Measurements from ENCODE around the gene SLX4IP.

DNA sequence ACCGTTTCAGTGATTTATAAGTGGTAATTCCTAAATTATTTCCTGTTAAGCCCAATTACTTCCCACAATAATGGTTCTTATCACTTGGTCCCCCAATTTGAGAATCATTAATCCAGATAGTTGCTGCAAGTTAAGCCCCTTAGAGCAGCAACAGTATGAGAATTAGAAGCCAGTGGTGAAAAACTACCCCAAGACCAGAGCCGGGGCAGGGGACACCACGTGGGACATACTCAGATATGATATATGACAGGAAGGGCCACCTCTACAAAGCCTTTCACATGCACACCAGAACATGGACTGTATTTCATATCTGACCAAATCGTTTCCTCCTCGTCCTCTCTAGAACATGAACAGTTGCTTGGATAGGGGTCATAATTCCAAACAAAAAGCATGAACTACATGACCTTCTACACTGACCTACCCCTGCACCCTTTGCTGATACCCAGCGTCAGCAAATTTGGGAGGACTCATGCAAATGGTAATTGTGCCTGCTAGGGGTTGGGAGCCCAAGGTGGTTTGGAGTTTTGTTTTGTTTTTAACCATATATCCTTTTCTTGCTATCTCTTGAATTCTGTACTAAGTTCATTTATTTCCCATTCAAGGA is 234.8 kb downstream of the SLX4IP start:
- TF ChIP-seq, protein P1, sequence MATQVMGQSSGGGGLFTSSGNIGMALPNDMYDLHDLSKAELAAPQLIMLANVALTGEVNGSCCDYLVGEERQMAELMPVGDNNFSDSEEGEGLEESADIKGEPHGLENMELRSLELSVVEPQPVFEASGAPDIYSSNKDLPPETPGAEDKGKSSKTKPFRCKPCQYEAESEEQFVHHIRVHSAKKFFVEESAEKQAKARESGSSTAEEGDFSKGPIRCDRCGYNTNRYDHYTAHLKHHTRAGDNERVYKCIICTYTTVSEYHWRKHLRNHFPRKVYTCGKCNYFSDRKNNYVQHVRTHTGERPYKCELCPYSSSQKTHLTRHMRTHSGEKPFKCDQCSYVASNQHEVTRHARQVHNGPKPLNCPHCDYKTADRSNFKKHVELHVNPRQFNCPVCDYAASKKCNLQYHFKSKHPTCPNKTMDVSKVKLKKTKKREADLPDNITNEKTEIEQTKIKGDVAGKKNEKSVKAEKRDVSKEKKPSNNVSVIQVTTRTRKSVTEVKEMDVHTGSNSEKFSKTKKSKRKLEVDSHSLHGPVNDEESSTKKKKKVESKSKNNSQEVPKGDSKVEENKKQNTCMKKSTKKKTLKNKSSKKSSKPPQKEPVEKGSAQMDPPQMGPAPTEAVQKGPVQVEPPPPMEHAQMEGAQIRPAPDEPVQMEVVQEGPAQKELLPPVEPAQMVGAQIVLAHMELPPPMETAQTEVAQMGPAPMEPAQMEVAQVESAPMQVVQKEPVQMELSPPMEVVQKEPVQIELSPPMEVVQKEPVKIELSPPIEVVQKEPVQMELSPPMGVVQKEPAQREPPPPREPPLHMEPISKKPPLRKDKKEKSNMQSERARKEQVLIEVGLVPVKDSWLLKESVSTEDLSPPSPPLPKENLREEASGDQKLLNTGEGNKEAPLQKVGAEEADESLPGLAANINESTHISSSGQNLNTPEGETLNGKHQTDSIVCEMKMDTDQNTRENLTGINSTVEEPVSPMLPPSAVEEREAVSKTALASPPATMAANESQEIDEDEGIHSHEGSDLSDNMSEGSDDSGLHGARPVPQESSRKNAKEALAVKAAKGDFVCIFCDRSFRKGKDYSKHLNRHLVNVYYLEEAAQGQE (IDR thresholded peaks at IDR 0.05; ENCODE audit: insufficient read depth in 1 of 2, low read depth in 2 of 2, low read length in 2 of 2), result no peak
- TF ChIP-seq POLR2AphosphoS5 (IDR thresholded peaks at IDR 0.05; ENCODE audit: low read depth, low read length), result no peak
- TF ChIP-seq TAF1 (IDR thresholded peaks at IDR 0.05; ENCODE audit: borderline replicate concordance, insufficient read depth, low read length), result no peak

Data from PFSK-1 (cell line).